GM12878 (cell line): Measurements from ENCODE around the gene SNCG. TPM values are rescaled to one million over a fixed set of nuclear protein-coding genes. Genes with fewer than 3 reads are reported as not detected.
"Not testable (repeated sequence)": the region's sequence is repeated elsewhere in the genome, so short reads cannot be mapped to it uniquely, and the experiment has no call there.

Source experiments
- ATAC-seq: fragments of 200-7000 bp; cut with Tn5 transposase; 3 replicates; pipeline ENCODE4 v1.9.1; 2020; ENCODE audit warnings: mild to moderate bottlenecking, moderate library complexity
- BruUV-seq: library from RNA; stranded (reverse); fragments of 400-500 nt; replicated peaks from 2 replicates; lab custom pipeline; 2021; lab: Mats Ljungman, UMichigan
- CTCF ChIA-PET: fragments of 300-600 bp; sonication (Branson Sonifier 250); formaldehyde crosslinking; extraction: SDS; loops from one replicate; lab custom pipeline; 2021; ENCODE audit warnings: inconsistent platforms; lab: Yijun Ruan, JAX
- POLR2A ChIA-PET: fragments of 350-600 bp; formaldehyde crosslinking; extraction: SDS; loops from one replicate; lab custom pipeline; 2021; ENCODE audit warnings: inconsistent platforms; lab: Charles Lee
- RAD21 ChIA-PET: fragments of 300-600 bp; sonication (Branson Sonifier 250); formaldehyde crosslinking; loops from one replicate; lab custom pipeline; 2023; ENCODE audit warnings: antibody characterized with exemption; ENCODE audit not compliant: unreplicated experiment; lab: Charles Lee
- SMC1A ChIA-PET: fragments of 300-600 bp; sonication (Branson Sonifier 250); formaldehyde crosslinking; loops from one replicate; lab custom pipeline; 2023; ENCODE audit not compliant: unreplicated experiment, uncharacterized antibody; lab: Charles Lee
- DNase-seq: peaks from one replicate; pipeline ENCODE4 v3.0.0-alpha.2; 2011; ENCODE audit warnings: low read depth, low spot score
- FAIRE-seq: peaks from 3 replicates; lab custom pipeline; 2011; peaks lifted over from hg19 to GRCh38; lab: Jason Lieb, UNC
- H2AFZ ChIP-seq: 2 replicates; pipeline ENCODE4 v1.6.0; 2011; ENCODE audit warnings: low read depth, low read length, control low read depth; ENCODE audit not compliant: control insufficient read depth
- H3K27ac ChIP-seq: 2 replicates; pipeline ENCODE4 v1.5.1; 2011; ENCODE audit warnings: control low read depth; ENCODE audit not compliant: control insufficient read depth, insufficient read depth
- H3K27me3 ChIP-seq, 2 experiments: replicated peaks in 1 of 2; 2 replicates each; pipeline versions ENCODE4 v1.6.0 to v1.6.1; 2011; ENCODE audit warnings: low read length in 1 of 2; ENCODE audit not compliant: control insufficient read depth in 2 of 2, insufficient read depth in 2 of 2
- H3K36me3 ChIP-seq, 2 experiments: 2 replicates each; pipeline ENCODE4 v1.5.1; 2011; ENCODE audit warnings: low read length in 1 of 2; ENCODE audit not compliant: control insufficient read depth in 2 of 2, insufficient read depth in 2 of 2
- H3K4me1 ChIP-seq: 2 replicates; pipeline ENCODE4 v1.6.1; 2011; ENCODE audit warnings: mild to moderate bottlenecking, low read length, moderate library complexity, mixed read lengths; ENCODE audit not compliant: control insufficient read depth, insufficient read depth
- H3K4me2 ChIP-seq: 2 replicates; pipeline ENCODE4 v1.6.0; 2011; ENCODE audit warnings: control low read depth; ENCODE audit not compliant: control insufficient read depth, insufficient read depth
- H3K4me3 ChIP-seq: fragments of 200-600 bp; sonication (generic); 2 replicates; pipeline ENCODE4 v1.5.1; 2016
- H3K79me2 ChIP-seq: 2 replicates; pipeline ENCODE4 v1.6.0; 2011; ENCODE audit warnings: low read length; ENCODE audit not compliant: control insufficient read depth, insufficient read depth
- H3K9ac ChIP-seq: 2 replicates; pipeline ENCODE4 v1.8.0; 2011; ENCODE audit warnings: low read length, control low read depth, mixed read lengths; ENCODE audit not compliant: control insufficient read depth, insufficient read depth
- H3K9me3 ChIP-seq: replicated peaks from 3 replicates; pipeline ENCODE4 v1.5.1; 2011; ENCODE audit warnings: mild to moderate bottlenecking, low read length; ENCODE audit not compliant: control insufficient read depth, insufficient read depth
- H4K20me1 ChIP-seq: 2 replicates; pipeline ENCODE4 v1.6.0; 2011; ENCODE audit not compliant: control insufficient read depth, insufficient read depth
- PBX3 ChIP-seq: IDR thresholded peaks from 2 replicates; pipeline ENCODE4 v1.6.1; 2011; ENCODE audit warnings: mild to moderate bottlenecking, low read depth, low read length, moderate library complexity; ENCODE audit not compliant: insufficient replicate concordance
- ZBED1 ChIP-seq: IDR thresholded peaks from 2 replicates; pipeline ENCODE4 v1.6.1; 2016; ENCODE audit warnings: borderline replicate concordance
- WGBS: methylation state at CpG from one replicate; pipeline ENCODE4 v1.1.6; 2016; ENCODE audit warnings: low lambda C conversion rate; ENCODE audit not compliant: insufficient replicate concordance, insufficient coverage; ENCODE audit errors: missing lambda C conversion rate; 5-methylcytosine and 5-hydroxymethylcytosine counted together
- in situ Hi-C: fragments of 300-500 bp; cut with MboI; formaldehyde crosslinking; loops from 9 replicates; pipeline ENCODE4 v1.14.3; 2018; ENCODE audit warnings: mixed read lengths
- intact Hi-C: fragments of 100-400 bp; cut with micrococcal nuclease; formaldehyde crosslinking; loops from one replicate; pipeline ENCODE4 v1.14.2; 2022; ENCODE audit not compliant: unreplicated experiment
- polyA plus RNA-seq, 11 experiments: library from polyadenylated mRNA; depleted of rRNA in 4 of 11; unstranded in 6 of 11; stranded (reverse) in 5 of 11; fragments of >200 nt; fragmentation: Nextera tagmentation in 4 of 11; fragmentation: Illumina TruSeq in 1 of 11; extraction: Ambion mirVana in 4 of 11; extraction: Trizol in 1 of 11; gene quantifications; 1 replicate in 1 of 11; 2 replicates in 10 of 11; pipeline versions ENCODE4 v1.2.1 to v1.2.3, GENCODE V29; 2011 to 2016; ENCODE audit warnings: inconsistent platforms in 2 of 11, missing spikeins in 2 of 11, low read depth in 1 of 11
- total RNA-seq, 4 experiments: library from RNA; depleted of rRNA in 3 of 4; stranded (reverse); fragments of >200 nt in 3 of 4; fragmentation: Illumina TruSeq in 1 of 4; extraction: Trizol in 1 of 4; gene quantifications; 2 replicates each; pipeline versions ENCODE4 v1.2.1 to v1.2.3, GENCODE V29; 2013 to 2021

The SNCG gene
- total and polyA plus RNA-seq, 10 of the 15 experiments (the other 5 are each of a cell fraction or from before 2014, with no cell fraction given), result 0.22 to 1.3 (median 0.42) TPM; not detected in 6

DNA sequence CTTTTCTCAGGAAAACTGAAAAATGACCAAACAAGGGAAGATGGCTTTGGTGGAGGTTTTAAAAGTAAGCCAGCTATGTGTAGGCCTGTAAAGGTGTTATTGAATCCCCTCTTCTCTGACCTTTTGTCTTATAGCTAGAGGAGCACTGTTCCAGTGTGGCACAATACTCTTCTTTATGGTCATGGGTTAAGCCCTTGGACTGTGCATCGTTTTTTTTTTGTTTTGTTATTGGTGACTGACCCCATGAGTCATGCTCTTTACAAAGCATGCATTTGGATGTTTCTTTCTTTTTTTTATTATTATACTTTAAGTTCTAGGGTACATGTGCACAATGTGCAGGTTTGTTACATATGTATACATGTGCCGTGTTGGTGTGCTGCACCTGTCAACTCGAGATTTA, 42.1 kb downstream of the SNCG start:
- H3K4me1 ChIP-seq, result no peaks in the 10 kb centered on the region
- WGBS, result 33% methylated on average over 3 of the region's 3 CpGs
- RAD21 ChIA-PET, result no interaction called here
- DNase-seq (no peak), ATAC-seq (no peak), FAIRE-seq (no peak)
- TF ChIP-seq PBX3 (no peak), ZBED1 (no peak)
- no TSS peak for BruUV-seq
- H3K4me2 ChIP-seq, result no peak overlapping the region
- H3K9ac ChIP-seq, result no peak overlapping the region
- no peaks in the 10 kb centered on the region for H3K27me3 ChIP-seq
- in situ Hi-C loops (no loop called here), intact Hi-C loops (no loop called here)
- SMC1A ChIA-PET, result no interaction called here
- no peak overlapping the region for H3K27ac ChIP-seq
- POLR2A ChIA-PET, result interaction anchor here (0.6 kb wide), 1 partner anchor 135 kb away, joined by 3 read pairs; no protein-coding TSS in a partner anchor
- no peaks in the 10 kb centered on the region for H3K9me3 ChIP-seq
- CTCF ChIA-PET, result no interaction called here
- H4K20me1 ChIP-seq, result no peaks in the 10 kb centered on the region
- H3K36me3 ChIP-seq, result no peaks in the 10 kb centered on the region
- H3K4me3 ChIP-seq, result no peak overlapping the region
- H2AFZ ChIP-seq, result no peak overlapping the region
- no peaks in the 10 kb centered on the region for H3K79me2 ChIP-seq

DNA sequence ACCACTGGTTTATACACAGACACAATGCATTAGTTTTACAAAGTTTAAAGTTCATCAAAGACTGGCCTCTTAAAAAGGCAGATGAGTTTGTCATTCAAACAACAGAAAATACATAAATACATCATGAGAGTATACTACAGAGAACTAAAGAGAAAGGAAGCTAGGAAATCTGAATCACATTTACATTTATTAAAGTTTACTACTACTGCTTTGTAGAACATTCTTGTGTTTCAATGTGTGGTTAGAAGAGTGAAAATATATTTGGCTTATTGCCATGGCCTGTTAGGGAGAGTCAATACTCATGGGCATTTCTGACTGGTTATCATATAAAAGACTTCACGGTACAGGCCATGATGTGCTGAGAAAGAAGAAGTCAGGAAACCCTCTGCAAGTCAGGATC, 48.7 kb downstream of the SNCG start:
- in situ Hi-C loops, FAIRE-seq: not testable (repeated sequence)

DNA sequence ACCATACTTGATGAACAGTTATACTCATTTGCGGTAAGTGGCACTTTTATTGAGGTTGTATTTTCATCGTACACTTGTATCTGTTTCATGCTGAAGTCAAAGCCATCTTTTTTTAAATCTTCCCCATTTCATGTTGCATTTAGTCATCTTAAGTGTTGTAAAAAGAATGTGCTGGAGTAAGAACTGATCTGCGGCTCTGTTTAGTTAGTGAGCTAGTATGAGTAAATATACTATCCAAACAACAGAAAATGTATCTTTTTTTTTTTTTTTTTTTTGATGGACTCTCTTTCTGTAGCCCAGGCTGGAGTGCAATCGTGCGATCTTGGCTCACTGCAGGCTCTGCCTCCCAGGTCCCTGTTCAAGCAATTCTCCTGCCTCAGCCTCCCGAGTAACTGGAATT, 49.3 kb downstream of the SNCG start:
- FAIRE-seq, H3K4me1 ChIP-seq: not testable (repeated sequence)

More for the DNA sequence above, 48.7 kb downstream of the SNCG start:
- POLR2A ChIA-PET, ATAC-seq, H3K4me2 ChIP-seq, H2AFZ ChIP-seq, H3K9ac ChIP-seq, BruUV-seq, H3K9me3 ChIP-seq, H3K4me3 ChIP-seq, H3K27ac ChIP-seq, CTCF ChIA-PET, intact Hi-C loops, H3K27me3 ChIP-seq, DNase-seq, H3K36me3 ChIP-seq, H3K79me2 ChIP-seq, RAD21 ChIA-PET, SMC1A ChIA-PET, H4K20me1 ChIP-seq, H3K4me1 ChIP-seq: not testable (repeated sequence)
- 50% methylated on average over 1 of the region's 1 CpG for WGBS

More for the DNA sequence above, 49.3 kb downstream of the SNCG start:
- H3K9me3 ChIP-seq, POLR2A ChIA-PET, in situ Hi-C loops, ATAC-seq, H3K27me3 ChIP-seq, H3K4me3 ChIP-seq, SMC1A ChIA-PET, RAD21 ChIA-PET, H3K79me2 ChIP-seq, H3K4me2 ChIP-seq, BruUV-seq, H3K9ac ChIP-seq, H2AFZ ChIP-seq, H3K27ac ChIP-seq, H4K20me1 ChIP-seq, DNase-seq, intact Hi-C loops, H3K36me3 ChIP-seq: not testable (repeated sequence)
- CTCF ChIA-PET, result interaction anchor here (0.6 kb wide), 1 partner anchor 176 kb away, joined by 3 read pairs; no protein-coding TSS in a partner anchor
- 99% methylated on average over 3 of the region's 6 CpGs for WGBS
